ENCODE data around the gene UBR1.

- TF ChIP-seq CTCF (IDR thresholded peaks at IDR 0.05): no peak
- no peak for TF ChIP-seq ZFX (IDR thresholded peaks at IDR 0.05; ENCODE audit: borderline replicate concordance)
Observed at GRCh38 chr15:42999201-42999779, 106.5 kb downstream of the UBR1 start.

Data from 22Rv1 (cell line).